HepG2 (cell line): ENCODE data around the gene KIF17. TPM values are rescaled to one million over a fixed set of nuclear protein-coding genes. Genes with fewer than 3 reads are reported as not detected.

ENCODE experiments used
- HNRNPH1 ChIP-seq: fragments of 200-400 bp; formaldehyde crosslinking; optimal IDR thresholded peaks from 2 replicates; pipeline ENCODE3; 2017; ENCODE audit warnings: mild to moderate bottlenecking, low read depth, low read length
- IKZF1 ChIP-seq: fragments of 450-650 bp; IDR thresholded peaks from 2 replicates; pipeline ENCODE4 v1.7.1; 2016
- KAT8 ChIP-seq: IDR thresholded peaks from 2 replicates; pipeline ENCODE4 v1.6.1; 2016; ENCODE audit warnings: missing genetic modification reagents, missing compliant biosample characterization
- MIXL1 ChIP-seq: IDR thresholded peaks from 2 replicates; pipeline ENCODE4 v1.6.1; 2016
- NCOA1 ChIP-seq: sonication (generic); formaldehyde crosslinking; IDR thresholded peaks from 2 replicates; pipeline ENCODE4 v1.9.0; 2021; ENCODE audit warnings: missing genetic modification reagents
- NFAT5 ChIP-seq: sonication (generic); formaldehyde crosslinking; IDR thresholded peaks from 2 replicates; pipeline ENCODE4 v1.4.0; 2020; ENCODE audit warnings: missing genetic modification reagents
- SIN3B ChIP-seq: fragments of 150-350 bp; IDR thresholded peaks from 2 replicates; pipeline ENCODE4 v1.6.1; 2014; ENCODE audit warnings: low read length
- SMARCC2 ChIP-seq: fragments of 450-650 bp; IDR thresholded peaks from 2 replicates; pipeline ENCODE4 v1.6.1; 2017; ENCODE audit warnings: antibody characterized with exemption, mild to moderate bottlenecking
- TSC22D2 ChIP-seq: sonication (generic); formaldehyde crosslinking; IDR thresholded peaks from 2 replicates; pipeline ENCODE4 v1.5.1; 2020; ENCODE audit warnings: missing genetic modification reagents, mild to moderate bottlenecking, borderline replicate concordance
- ZBTB49 ChIP-seq: sonication (generic); formaldehyde crosslinking; IDR thresholded peaks from 2 replicates; pipeline ENCODE4 v1.4.0; 2020; ENCODE audit warnings: missing genetic modification reagents, borderline replicate concordance
- ZFAT ChIP-seq: sonication (generic); formaldehyde crosslinking; conservative IDR thresholded peaks from 2 replicates; pipeline ENCODE4 v1.8.1; 2023; ENCODE audit warnings: missing genetic modification reagents, inconsistent platforms
- ZFP36L1 ChIP-seq: sonication (generic); formaldehyde crosslinking; IDR thresholded peaks from 2 replicates; pipeline ENCODE4 v1.8.0; 2022; ENCODE audit warnings: mild to moderate bottlenecking, missing genetic modification reagents, moderate library complexity
- ZNF317 ChIP-seq: sonication (generic); formaldehyde crosslinking; IDR thresholded peaks from 2 replicates; pipeline ENCODE4 v1.5.0; 2020; ENCODE audit warnings: mild to moderate bottlenecking, missing genetic modification reagents
- ZNF441 ChIP-seq: sonication (generic); formaldehyde crosslinking; IDR thresholded peaks from 2 replicates; pipeline ENCODE4 v1.7.0; 2021; ENCODE audit warnings: missing genetic modification reagents, borderline replicate concordance
- ZNF660 ChIP-seq: sonication (generic); formaldehyde crosslinking; IDR thresholded peaks from 2 replicates; pipeline ENCODE4 v1.5.1; 2020; ENCODE audit warnings: mild to moderate bottlenecking, low read depth, missing genetic modification reagents, borderline replicate concordance
- ZNF672 ChIP-seq: sonication (generic); formaldehyde crosslinking; IDR thresholded peaks from 2 replicates; pipeline ENCODE4 v1.8.1; 2022; ENCODE audit warnings: missing genetic modification reagents
- ZNF772 ChIP-seq: sonication (generic); formaldehyde crosslinking; IDR thresholded peaks from 2 replicates; pipeline ENCODE4 v1.5.0; 2020; ENCODE audit warnings: mild to moderate bottlenecking, missing genetic modification reagents
- ZNF775 ChIP-seq: sonication (generic); formaldehyde crosslinking; IDR thresholded peaks from 2 replicates; pipeline ENCODE4 v1.4.0; 2020; ENCODE audit warnings: missing genetic modification reagents, mild to moderate bottlenecking, moderate library complexity, borderline replicate concordance
- polyA plus RNA-seq, 8 experiments: library from polyadenylated mRNA; depleted of rRNA in 3 of 8; stranded (reverse) in 7 of 8; unstranded in 1 of 8; fragments of >200 nt; fragmentation: Illumina TruSeq in 4 of 8; extraction: Trizol in 4 of 8; gene quantifications; 2 replicates each; pipeline versions ENCODE4 v1.2.1 to v1.2.3, GENCODE V29; 2011 to 2016; ENCODE audit warnings: low read depth in 4 of 8, missing spikeins in 1 of 8, mixed read lengths in 1 of 8; ENCODE audit not compliant: insufficient read depth in 1 of 8
- total RNA-seq, 5 experiments: library from RNA; depleted of rRNA; stranded (reverse); fragments of >200 nt; fragmentation: Illumina TruSeq; extraction: Trizol; gene quantifications; 2 replicates each; pipeline ENCODE4 v1.2.3, GENCODE V29; 2016; ENCODE audit warnings: low read depth in 1 of 5

KIF17 gene
- total and polyA plus RNA-seq, 2 of the 13 experiments (the other 11 are each of a cell fraction or from before 2014, with no cell fraction given), result 0.24 to 0.44 TPM

GRCh38 chr1:20732588-20733359, 15.0 kb upstream of the KIF17 start, which contains the start of gene SH2D5 (continued):
- TF ChIP-seq ZNF317 (CRISPR knock-in tag) (no peak), SIN3B (no peak), KAT8 (CRISPR knock-in tag) (no peak; the same call in 1 of the 2 replicates), NCOA1 (CRISPR knock-in tag) (no peak), MIXL1 (CRISPR knock-in tag) (peak; percentile 54; the same call in 1 of the 2 replicates), ZNF660 (no peak), ZNF775 (CRISPR knock-in tag) (0 out of 2 replicates have a peak, but pooled peaks have one; percentile 51), ZBTB49 (CRISPR knock-in tag) (no peak), HNRNPH1 (no peak), TSC22D2 (CRISPR knock-in tag) (no peak), ZNF441 (CRISPR knock-in tag) (no peak), NFAT5 (peak; percentile 24; the same call in 1 of the 2 replicates), ZNF772 (CRISPR knock-in tag) (0 out of 2 replicates have a peak, but pooled peaks have one; percentile 21), ZNF672 (CRISPR knock-in tag) (no peak), ZFP36L1 (CRISPR knock-in tag) (no peak), ZFAT (CRISPR knock-in tag) (0 out of 2 replicates have a peak, but pooled peaks have one; percentile 42), IKZF1 (no peak), SMARCC2 (no peak)
